Astrocyte (in vitro differentiated cells and primary cell): ENCODE data around the gene CNMD. TPM values are rescaled to one million over a fixed set of nuclear protein-coding genes. Genes with fewer than 3 reads are reported as not detected.
"Not testable (repeated sequence)": the region's sequence is repeated elsewhere in the genome, so short reads cannot be mapped to it uniquely, and the experiment has no call there.

Experiments
- DNase-seq: peaks from one replicate; pipeline ENCODE4 v3.0.0-alpha.2; 2010; ENCODE audit warnings: low read depth
- FAIRE-seq: peaks from 2 replicates; lab custom pipeline; 2011; peaks lifted over from hg19 to GRCh38; lab: Jason Lieb, UNC
- H2AFZ ChIP-seq: 2 replicates; pipeline ENCODE4 v1.6.0; 2012; ENCODE audit warnings: low read depth, low read length, inconsistent platforms
- H3K27ac ChIP-seq: 2 replicates; pipeline ENCODE4 v1.5.1; 2011; ENCODE audit warnings: low read depth, low read length, inconsistent platforms
- H3K27me3 ChIP-seq: 2 replicates; pipeline ENCODE4 v1.6.0; 2011; ENCODE audit warnings: low read length, inconsistent platforms; ENCODE audit not compliant: insufficient read depth
- H3K36me3 ChIP-seq: 2 replicates; pipeline ENCODE4 v1.5.1; 2011; ENCODE audit warnings: low read length, inconsistent platforms; ENCODE audit not compliant: insufficient read depth
- H3K4me1 ChIP-seq: 2 replicates; pipeline ENCODE4 v1.5.1; 2011; ENCODE audit warnings: low read length, inconsistent platforms; ENCODE audit not compliant: insufficient read depth
- H3K4me2 ChIP-seq: 2 replicates; pipeline ENCODE4 v1.6.0; 2012; ENCODE audit warnings: low read length, inconsistent platforms
- H3K4me3 ChIP-seq: 2 replicates; pipeline ENCODE4 v1.5.1; 2011; ENCODE audit warnings: low read depth, mild to moderate bottlenecking, low read length, inconsistent platforms; ENCODE audit not compliant: insufficient read depth
- H3K79me2 ChIP-seq: 2 replicates; pipeline ENCODE4 v1.6.0; 2012; ENCODE audit warnings: mild to moderate bottlenecking, low read length, inconsistent platforms; ENCODE audit not compliant: insufficient read depth
- H3K9ac ChIP-seq: 2 replicates; pipeline ENCODE4 v1.6.0; 2012; ENCODE audit warnings: mild to moderate bottlenecking, low read length, inconsistent platforms
- H3K9me3 ChIP-seq: 2 replicates; pipeline ENCODE4 v1.5.1; 2012; ENCODE audit warnings: low read depth, mild to moderate bottlenecking, low read length, inconsistent platforms; ENCODE audit not compliant: insufficient read depth
- H4K20me1 ChIP-seq: 2 replicates; pipeline ENCODE4 v1.6.0; 2012; ENCODE audit warnings: low read length, inconsistent platforms; ENCODE audit not compliant: insufficient read depth
- H3K27ac Mint-ChIP-seq: one replicate; pipeline ENCODE4 v1.8.0; 2021; ENCODE audit warnings: mild to moderate bottlenecking, mixed read lengths; ENCODE audit not compliant: unreplicated experiment
- H3K27me3 Mint-ChIP-seq: one replicate; pipeline ENCODE4 v1.8.0; 2021; ENCODE audit warnings: low read depth, mixed read lengths; ENCODE audit not compliant: unreplicated experiment
- H3K36me3 Mint-ChIP-seq: one replicate; pipeline ENCODE4 v1.8.0; 2021; ENCODE audit warnings: low read depth, mixed read lengths; ENCODE audit not compliant: unreplicated experiment
- H3K4me1 Mint-ChIP-seq: one replicate; pipeline ENCODE4 v1.8.0; 2021; ENCODE audit warnings: low read depth, mixed read lengths; ENCODE audit not compliant: unreplicated experiment
- H3K4me3 Mint-ChIP-seq: one replicate; pipeline ENCODE4 v1.8.0; 2021; ENCODE audit warnings: mild to moderate bottlenecking, moderate library complexity, mixed read lengths; ENCODE audit not compliant: unreplicated experiment
- H3K9me3 Mint-ChIP-seq: one replicate; pipeline ENCODE4 v1.8.0; 2021; ENCODE audit warnings: mild to moderate bottlenecking, mixed read lengths; ENCODE audit not compliant: unreplicated experiment
- CTCF ChIP-seq: IDR thresholded peaks from 2 replicates; pipeline ENCODE4 v1.5.1; 2011; ENCODE audit warnings: low read depth, mild to moderate bottlenecking, inconsistent platforms, low read length, moderate library complexity; ENCODE audit not compliant: insufficient read depth
- EZH2 ChIP-seq: IDR thresholded peaks from 2 replicates; pipeline ENCODE4 v1.6.1; 2012; ENCODE audit warnings: mild to moderate bottlenecking, low read length, inconsistent platforms; ENCODE audit not compliant: insufficient read depth
- total RNA-seq: library from RNA; stranded (reverse); gene quantifications from 2 replicates; pipeline ENCODE4 v1.2.1, GENCODE V29; 2021

The CNMD gene
- total RNA-seq, 1 donor from 2014 or later = not detected

- no peak for TF ChIP-seq CTCF
- no peak for TF ChIP-seq EZH2
- Histone ChIP-seq H4K20me1 (no peaks in the 10 kb centered on the region), H3K36me3 (no peaks in the 10 kb centered on the region), H3K79me2 (no peaks in the 10 kb centered on the region), H3K27ac (no peak overlapping the region), H3K4me3 (no peak overlapping the region), H3K4me2 (no peak overlapping the region), H3K9me3 (no peaks in the 10 kb centered on the region), H3K4me1 (no peaks in the 10 kb centered on the region), H2AFZ (no peak overlapping the region), H3K9ac (no peak overlapping the region), H3K27me3 (no peaks in the 10 kb centered on the region)
- H3K36me3 Mint-ChIP-seq = peaks cover 4% of the 10 kb centered on the region
- no peak for DNase-seq
- FAIRE-seq = no peak
- H3K4me3 Mint-ChIP-seq = no peak overlapping the region
- no peaks in the 10 kb centered on the region for H3K9me3 Mint-ChIP-seq
- H3K27ac Mint-ChIP-seq = no peak overlapping the region
- H3K27me3 Mint-ChIP-seq = no peaks in the 10 kb centered on the region
- peaks cover 5% of the 10 kb centered on the region for H3K4me1 Mint-ChIP-seq
Measured at GRCh38 chr13:52696566-52696965, 43.1 kb downstream of the CNMD start.

- H3K4me3 ChIP-seq = no peak overlapping the region
- no peaks in the 10 kb centered on the region for H4K20me1 ChIP-seq
- no peaks in the 10 kb centered on the region for H3K36me3 ChIP-seq
- H3K4me2 ChIP-seq = no peak overlapping the region
- TF ChIP-seq CTCF (no peak), EZH2 (no peak)
- H3K27me3 ChIP-seq = no peaks in the 10 kb centered on the region
- no peak overlapping the region for H2AFZ ChIP-seq
- H3K27ac ChIP-seq = no peak overlapping the region
- no peaks in the 10 kb centered on the region for H3K27me3 Mint-ChIP-seq
- no peaks in the 10 kb centered on the region for H3K9me3 Mint-ChIP-seq
- no peaks in the 10 kb centered on the region for H3K9me3 ChIP-seq
- H3K9ac ChIP-seq = no peak overlapping the region
- H3K4me1 Mint-ChIP-seq = peaks cover 5% of the 10 kb centered on the region
- H3K4me3 Mint-ChIP-seq = no peak overlapping the region
- peaks cover 6% of the 10 kb centered on the region for H3K36me3 Mint-ChIP-seq
- peak overlapping the region; percentile 4 for H3K27ac Mint-ChIP-seq
- peak; percentile 31 for DNase-seq
- FAIRE-seq = no peak
- no peaks in the 10 kb centered on the region for H3K4me1 ChIP-seq
- H3K79me2 ChIP-seq = no peaks in the 10 kb centered on the region
Measured at GRCh38 chr13:52695856-52696255, 43.8 kb downstream of the CNMD start.

- peaks cover 15% of the 10 kb centered on the region for H3K36me3 Mint-ChIP-seq
- H2AFZ ChIP-seq = no peak overlapping the region
- H4K20me1 ChIP-seq = peaks cover 5% of the 10 kb centered on the region
- no peak for DNase-seq
- FAIRE-seq = no peak
- H3K4me1 ChIP-seq = no peaks in the 10 kb centered on the region
- H3K27ac Mint-ChIP-seq = peak overlapping the region; percentile 89
- H3K4me1 Mint-ChIP-seq = peaks cover 10% of the 10 kb centered on the region
- H3K27ac ChIP-seq = no peak overlapping the region
- no peak overlapping the region for H3K4me3 Mint-ChIP-seq
- H3K4me3 ChIP-seq = no peak overlapping the region
- H3K9me3 Mint-ChIP-seq = no peaks in the 10 kb centered on the region
- H3K27me3 ChIP-seq = no peaks in the 10 kb centered on the region
- H3K27me3 Mint-ChIP-seq = no peaks in the 10 kb centered on the region
- no peaks in the 10 kb centered on the region for H3K9me3 ChIP-seq
- H3K79me2 ChIP-seq = peaks cover 5% of the 10 kb centered on the region
- H3K36me3 ChIP-seq = peaks cover 28% of the 10 kb centered on the region
- TF ChIP-seq EZH2 (no peak), CTCF (no peak)
- no peak overlapping the region for H3K9ac ChIP-seq
- no peak overlapping the region for H3K4me2 ChIP-seq
Measured at GRCh38 chr13:52686376-52686775, 53.2 kb downstream of the CNMD start.

- H3K4me3 ChIP-seq, H3K9me3 Mint-ChIP-seq, H3K27me3 Mint-ChIP-seq, H3K4me2 ChIP-seq, H3K9me3 ChIP-seq, H3K4me1 ChIP-seq, H4K20me1 ChIP-seq, H3K4me3 Mint-ChIP-seq, H2AFZ ChIP-seq, H3K27me3 ChIP-seq, H3K9ac ChIP-seq, DNase-seq, H3K79me2 ChIP-seq, H3K27ac ChIP-seq, FAIRE-seq: not testable (repeated sequence)
- H3K36me3 ChIP-seq = peaks cover 31% of the 10 kb centered on the region
- Mint-ChIP-seq H3K4me1 (peaks cover 10% of the 10 kb centered on the region), H3K27ac (peak overlapping the region; percentile 89), H3K36me3 (peaks cover 15% of the 10 kb centered on the region)
Measured at GRCh38 chr13:52685806-52686205, 53.8 kb downstream of the CNMD start.
